IPS DF 4.7 (cell line): ENCODE data around the gene SLK.

ENCODE experiments used
- DNase-seq: peaks from one replicate; pipeline ENCODE4 v3.0.0-alpha.2; 2013; ENCODE audit warnings: low spot score; ENCODE audit errors: extremely low read depth

Gene SLK

GRCh38 chr10:103966671-103967447, at the start of gene SLK:
Gene SLK (plus strand): TSS chr10:103967140. CDS start chr10:103967746, 606 bp downstream.
- DNase-seq = no peak

GRCh38 chr10:103917302-103918052, 49.5 kb upstream of the SLK start:
- DNase-seq = peak; percentile 14

- peak; percentile 84 for DNase-seq
These were observed 48.7 kb upstream of the SLK start, which contains the start of gene STN1 for GRCh38 chr10:103918053-103918846. Gene STN1 (minus strand): TSS chr10:103918184. CDS start chr10:103917594, 590 bp downstream.

- no peak for DNase-seq
These were observed 47.3 kb upstream of the SLK start for GRCh38 chr10:103919648-103920025.

GRCh38 chr10:103921248-103921647, 45.7 kb upstream of the SLK start:
- no peak for DNase-seq

- no peak for DNase-seq
These were observed 45.2 kb upstream of the SLK start for GRCh38 chr10:103921750-103922195.

GRCh38 chr10:103922659-103923058, 44.3 kb upstream of the SLK start:
- no peak for DNase-seq

GRCh38 chr10:103923502-103923901, 43.4 kb upstream of the SLK start:
- no peak for DNase-seq

GRCh38 chr10:103925591-103925990, 41.3 kb upstream of the SLK start:
- DNase-seq = no peak

GRCh38 chr10:103926722-103927319, 40.1 kb upstream of the SLK start:
- no peak for DNase-seq

GRCh38 chr10:103928784-103929183, 38.2 kb upstream of the SLK start:
- no peak for DNase-seq

GRCh38 chr10:103929381-103929921, 37.5 kb upstream of the SLK start:
- DNase-seq = no peak

- DNase-seq = no peak
These were observed 36.5 kb upstream of the SLK start for GRCh38 chr10:103930449-103930848.

GRCh38 chr10:103930881-103931280, 36.1 kb upstream of the SLK start:
- no peak for DNase-seq

- DNase-seq = no peak
These were observed 35.3 kb upstream of the SLK start for GRCh38 chr10:103931603-103932002.

GRCh38 chr10:103932271-103932670, 34.7 kb upstream of the SLK start:
- no peak for DNase-seq

GRCh38 chr10:103932971-103933370, 34.0 kb upstream of the SLK start:
- DNase-seq = no peak

GRCh38 chr10:103933557-103934121, 33.3 kb upstream of the SLK start:
- no peak for DNase-seq

GRCh38 chr10:103934308-103934707, 32.6 kb upstream of the SLK start:
- DNase-seq = no peak

GRCh38 chr10:103936022-103936421, 30.9 kb upstream of the SLK start:
- DNase-seq = no peak

GRCh38 chr10:103939522-103939921, 27.4 kb upstream of the SLK start:
- no peak for DNase-seq
